GM23248 (cell line): ENCODE measurements around the gene ZNF469. TPM values are rescaled to one million over a fixed set of nuclear protein-coding genes. Genes with fewer than 3 reads are reported as not detected.

Experiments used
- DNase-seq: peaks from one replicate; pipeline ENCODE4 v3.0.0-alpha.2; 2015
- H2AFZ ChIP-seq: fragments of 200-600 bp; sonication (generic); 2 replicates; pipeline ENCODE4 v1.6.1; 2016; ENCODE audit warnings: antibody characterized with exemption
- H3F3A ChIP-seq: fragments of 200-600 bp; sonication (generic); 2 replicates; pipeline ENCODE4 v1.6.1; 2016; ENCODE audit warnings: mild to moderate bottlenecking, antibody characterized with exemption, mixed run types; ENCODE audit not compliant: insufficient read depth
- H3K27ac ChIP-seq: fragments of 200-600 bp; sonication (generic); 2 replicates; pipeline ENCODE4 v1.5.1; 2016; ENCODE audit warnings: mild to moderate bottlenecking
- H3K27me3 ChIP-seq: fragments of 200-600 bp; sonication (generic); replicated peaks from 2 replicates; pipeline ENCODE4 v1.6.1; 2016; ENCODE audit warnings: mild to moderate bottlenecking; ENCODE audit not compliant: insufficient read depth
- H3K36me3 ChIP-seq: fragments of 200-600 bp; sonication (generic); 2 replicates; pipeline ENCODE4 v1.6.1; 2016; ENCODE audit warnings: low read depth, mild to moderate bottlenecking
- H3K4me1 ChIP-seq: fragments of 200-600 bp; sonication (generic); 2 replicates; pipeline ENCODE4 v1.6.1; 2016; ENCODE audit warnings: mild to moderate bottlenecking; ENCODE audit not compliant: insufficient read depth
- H3K4me2 ChIP-seq: fragments of 200-600 bp; sonication (generic); one replicate; pipeline ENCODE4 v1.6.1; 2016; ENCODE audit warnings: mild to moderate bottlenecking; ENCODE audit not compliant: unreplicated experiment
- H3K4me3 ChIP-seq: fragments of 200-600 bp; sonication (generic); 2 replicates; pipeline ENCODE4 v1.5.1; 2016; ENCODE audit warnings: mild to moderate bottlenecking
- H3K79me2 ChIP-seq: fragments of 200-600 bp; sonication (generic); 2 replicates; pipeline ENCODE4 v1.6.1; 2016; ENCODE audit warnings: mild to moderate bottlenecking; ENCODE audit not compliant: insufficient read depth
- H3K9ac ChIP-seq: fragments of 200-600 bp; sonication (generic); 2 replicates; pipeline ENCODE4 v1.6.1; 2016; ENCODE audit warnings: mild to moderate bottlenecking
- H3K9me2 ChIP-seq: fragments of 200-600 bp; sonication (generic); 2 replicates; pipeline ENCODE4 v1.6.1; 2016; ENCODE audit warnings: mixed run types, mild to moderate bottlenecking, moderate library complexity; ENCODE audit not compliant: insufficient read depth
- H3K9me3 ChIP-seq: fragments of 200-600 bp; sonication (generic); one replicate; pipeline ENCODE4 v1.6.1; 2017; ENCODE audit warnings: low read depth
- H4K20me1 ChIP-seq: fragments of 200-600 bp; sonication (generic); 2 replicates; pipeline ENCODE4 v1.6.0; 2016; ENCODE audit not compliant: insufficient read depth
- EZH2 ChIP-seq: fragments of 200-600 bp; sonication (generic); IDR thresholded peaks from 2 replicates; pipeline ENCODE4 v1.6.1; 2018; ENCODE audit warnings: antibody characterized with exemption, mild to moderate bottlenecking; ENCODE audit not compliant: insufficient read depth, poor library complexity, severe bottlenecking
- EZH2phosphoT487 ChIP-seq: fragments of 200-600 bp; sonication (generic); IDR thresholded peaks from 2 replicates; pipeline ENCODE4 v1.6.1; 2018; ENCODE audit warnings: antibody characterized with exemption, moderate library complexity, mild to moderate bottlenecking, low read depth; ENCODE audit not compliant: insufficient read depth
- WGBS, 2 experiments: methylation state at CpG; one replicate each; pipeline ENCODE4 v1.1.6; 2015 to 2017; ENCODE audit warnings: low lambda C conversion rate in 2 of 2, low coverage in 1 of 2; ENCODE audit errors: missing lambda C conversion rate in 2 of 2; 5-methylcytosine and 5-hydroxymethylcytosine counted together
- in situ Hi-C: fragments of 300-500 bp; cut with MboI; formaldehyde crosslinking; loops from 2 replicates; pipeline ENCODE4 v1.15.0; 2020
- polyA plus RNA-seq: library from polyadenylated mRNA; unstranded; fragments of >200 nt; fragmentation: Nextera tagmentation; extraction: Ambion mirVana; gene quantifications from 2 replicates; pipeline ENCODE4 v1.2.1, GENCODE V29; 2016
- total RNA-seq: library from RNA; depleted of rRNA; stranded (reverse); fragments of >200 nt; shearing (Covaris generic); gene quantifications from 2 replicates; pipeline ENCODE4 v1.2.3, GENCODE V29; 2014

ZNF469 gene
- total and polyA plus RNA-seq, 2 experiments from 2014 or later, result 0.65 to 2.6 TPM

DNA sequence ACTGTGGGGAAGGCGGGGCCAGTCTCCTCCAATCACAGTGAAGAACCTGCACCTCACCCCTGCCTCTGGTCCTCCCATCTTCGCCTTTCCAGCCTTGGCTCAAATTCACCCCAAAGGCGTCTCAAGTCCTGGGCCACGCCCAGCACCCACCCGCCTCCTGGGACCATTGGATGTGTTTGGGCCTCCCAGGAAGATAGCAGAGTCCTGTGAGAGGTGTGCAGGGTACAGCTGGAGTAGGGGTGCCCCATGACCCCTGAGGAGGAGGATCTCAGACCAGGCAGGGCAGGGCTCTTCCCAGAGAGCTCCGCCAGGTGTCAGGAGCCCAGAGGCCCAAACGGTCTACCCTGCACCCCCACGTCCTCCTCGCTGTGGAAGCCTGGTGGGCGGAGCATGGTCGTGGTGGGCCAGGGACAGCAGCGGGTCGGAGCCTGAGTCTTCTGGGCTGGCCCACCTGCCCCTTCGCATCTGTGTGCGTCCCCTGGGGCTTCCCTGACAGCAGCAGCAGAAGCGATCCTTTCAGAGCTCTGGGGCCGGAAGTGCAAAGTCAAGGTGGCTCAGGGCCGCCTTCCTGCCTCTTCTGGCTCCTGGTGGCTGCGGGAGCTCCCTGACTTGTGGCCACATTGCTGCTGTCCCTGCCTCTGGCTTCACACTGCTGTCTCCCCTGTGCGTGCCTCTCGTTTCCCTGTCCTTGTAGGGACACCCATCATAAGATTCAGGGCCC lies 34.9 kb upstream of the ZNF469 start:
- H3K9me2 ChIP-seq, result no peaks in the 10 kb centered on the region
- no peaks in the 10 kb centered on the region for H3F3A ChIP-seq
- no peaks in the 10 kb centered on the region for H3K36me3 ChIP-seq
- no peak overlapping the region for H2AFZ ChIP-seq
- no peaks in the 10 kb centered on the region for H3K4me1 ChIP-seq
- H3K9me3 ChIP-seq, result no peaks in the 10 kb centered on the region
- H3K4me2 ChIP-seq, result no peak overlapping the region
- no peak overlapping the region for H3K4me3 ChIP-seq
- H3K27me3 ChIP-seq, result no peaks in the 10 kb centered on the region
- in situ Hi-C loops, result no loop called here
- no peaks in the 10 kb centered on the region for H3K79me2 ChIP-seq
- H3K27ac ChIP-seq, result no peak overlapping the region
- no peaks in the 10 kb centered on the region for H4K20me1 ChIP-seq
- 96 to 97% methylated on average over 21 of the region's 21 CpGs for WGBS, 2 experiments
- TF ChIP-seq EZH2phosphoT487 (no peak), EZH2 (no peak)
- DNase-seq, result no peak
- H3K9ac ChIP-seq, result no peak overlapping the region

DNA sequence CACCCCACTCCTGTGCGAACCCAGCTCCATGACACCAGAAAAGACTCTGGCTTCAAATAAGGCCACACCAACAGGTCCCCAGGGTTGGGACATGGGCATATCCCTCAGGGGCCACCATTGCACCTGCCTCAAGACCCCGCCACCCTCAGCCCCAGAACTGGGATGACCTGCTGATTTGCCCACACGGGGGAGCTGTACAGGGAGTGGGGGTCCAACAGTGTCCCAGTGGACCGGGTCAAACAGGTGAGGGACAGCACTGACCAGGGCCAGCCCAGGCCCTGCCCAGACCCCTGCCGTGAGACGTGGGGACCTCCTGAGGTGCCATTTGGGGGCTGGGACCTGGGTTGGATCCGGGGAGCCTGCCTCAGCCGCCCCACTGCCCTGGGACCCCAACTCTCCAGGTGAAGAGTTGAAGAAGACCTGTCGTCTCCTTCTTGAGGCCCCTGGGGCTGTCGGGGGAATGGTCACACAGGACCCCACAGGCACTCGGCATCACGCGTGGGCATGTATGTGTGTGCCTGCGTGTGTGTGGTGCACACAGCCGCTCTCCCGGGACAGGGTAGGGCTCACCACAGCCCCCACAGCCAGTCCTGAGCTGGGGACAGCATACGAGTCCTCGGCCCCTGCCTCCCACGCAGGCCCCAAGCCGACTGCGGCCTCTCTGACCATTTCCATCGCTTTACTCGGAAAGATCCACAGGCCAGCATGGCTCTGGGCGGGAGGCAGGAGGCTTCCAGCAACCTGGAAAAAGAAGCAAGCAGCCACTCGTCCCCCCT lies 34.2 kb upstream of the ZNF469 start:
- Histone ChIP-seq H3K27me3 (no peaks in the 10 kb centered on the region), H3K9ac (no peak overlapping the region), H4K20me1 (no peaks in the 10 kb centered on the region), H3K36me3 (no peaks in the 10 kb centered on the region), H3K27ac (no peak overlapping the region), H3K9me3 (no peaks in the 10 kb centered on the region), H3K4me3 (no peak overlapping the region), H3K9me2 (no peaks in the 10 kb centered on the region), H3K4me1 (no peaks in the 10 kb centered on the region), H3K4me2 (no peak overlapping the region), H3K79me2 (no peaks in the 10 kb centered on the region), H3F3A (no peaks in the 10 kb centered on the region), H2AFZ (no peak overlapping the region)
- in situ Hi-C loops, result no loop called here
- no peak for TF ChIP-seq EZH2phosphoT487
- no peak for TF ChIP-seq EZH2
- WGBS, 2 experiments, result 89 to 91% methylated on average over 24 to 25 of the region's 25 CpGs
- no peak for DNase-seq

DNA sequence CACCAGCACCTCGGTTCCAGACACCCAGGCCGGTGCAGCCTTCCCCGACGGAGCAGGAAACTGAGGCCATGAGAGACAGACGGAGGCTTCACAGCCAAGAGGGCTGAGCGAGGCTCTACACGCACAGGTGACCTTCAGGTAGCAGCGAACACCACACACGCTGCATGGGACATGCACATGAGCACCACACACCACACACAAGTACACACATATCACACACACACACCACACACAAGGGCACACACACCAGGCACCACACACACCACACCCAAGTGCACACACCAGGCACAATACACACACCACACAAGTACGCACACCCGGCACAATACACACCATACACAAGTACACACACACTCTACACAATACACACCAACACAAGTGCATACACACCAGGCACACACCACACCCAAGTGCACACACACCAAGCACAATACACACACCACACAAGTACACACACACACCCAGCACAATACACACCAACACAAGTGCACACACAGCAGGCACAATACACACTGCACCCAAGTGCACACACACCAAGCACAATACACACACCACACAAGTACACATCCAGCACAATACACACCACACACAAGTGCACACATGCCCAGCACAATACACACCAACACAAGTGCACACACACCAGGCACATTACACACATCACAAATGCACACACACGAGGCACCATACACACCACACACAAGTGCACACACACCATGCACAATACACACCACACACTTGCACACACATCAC lies 33.4 kb upstream of the ZNF469 start:
- Histone ChIP-seq H3K9me3 (no peaks in the 10 kb centered on the region), H3F3A (no peaks in the 10 kb centered on the region), H3K27ac (no peak overlapping the region), H3K4me1 (no peaks in the 10 kb centered on the region), H4K20me1 (no peaks in the 10 kb centered on the region), H3K27me3 (no peaks in the 10 kb centered on the region), H3K9ac (no peak overlapping the region), H3K9me2 (no peaks in the 10 kb centered on the region), H3K4me3 (no peak overlapping the region), H3K79me2 (no peaks in the 10 kb centered on the region), H3K4me2 (no peak overlapping the region), H3K36me3 (no peaks in the 10 kb centered on the region), H2AFZ (no peak overlapping the region)
- no peak for DNase-seq
- 75 to 82% methylated on average over 12 of the region's 12 CpGs for WGBS, 2 experiments
- in situ Hi-C loops, result no loop called here
- TF ChIP-seq EZH2 (no peak), EZH2phosphoT487 (no peak)

DNA sequence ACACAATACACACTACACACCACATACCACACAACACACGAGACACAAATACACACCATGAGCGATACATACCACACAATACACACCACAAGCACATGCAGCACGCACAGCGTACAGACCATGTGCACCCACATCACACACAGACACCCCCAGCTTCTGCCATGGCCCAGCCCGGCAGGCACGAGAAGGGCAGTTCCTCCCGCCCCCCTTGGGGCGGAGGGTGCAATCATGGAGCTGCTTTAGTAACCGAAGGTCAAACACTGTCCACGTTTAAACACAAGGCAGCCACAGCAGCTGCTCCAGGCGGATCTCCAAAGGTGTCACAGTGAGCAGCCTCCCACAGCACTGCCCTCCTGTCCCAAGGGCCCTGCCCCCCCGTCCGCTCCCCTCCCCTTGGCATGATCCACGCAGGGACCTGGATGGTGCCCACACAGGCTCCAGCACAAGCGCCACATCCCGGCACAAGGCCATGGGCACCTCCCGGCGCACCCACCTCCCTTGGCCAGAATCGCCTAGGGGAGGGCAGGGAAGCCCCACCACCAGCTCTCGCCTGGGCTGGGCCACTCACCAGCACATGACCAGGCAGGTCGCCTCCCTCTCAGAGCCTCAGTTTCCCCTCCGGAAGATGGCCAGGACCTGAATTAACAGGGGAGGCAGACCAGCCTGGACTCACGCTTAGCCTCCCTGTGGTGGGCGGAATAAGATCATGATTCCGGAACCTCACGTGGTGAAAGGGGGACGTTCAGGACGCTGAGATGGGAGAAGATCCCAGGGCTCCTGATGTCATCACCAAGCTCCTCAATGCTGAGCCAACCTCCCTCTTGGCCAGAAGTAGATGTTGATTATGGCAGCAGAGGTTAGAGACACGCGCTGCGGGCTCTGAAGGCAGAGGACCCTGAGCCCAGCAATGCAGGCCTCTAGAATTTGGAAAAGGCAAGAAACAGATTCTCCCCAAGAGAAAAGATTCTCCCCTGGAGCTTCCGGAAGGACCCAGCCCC lies 32.6 kb upstream of the ZNF469 start:
- 85 to 89% methylated on average over 30 to 32 of the region's 32 CpGs for WGBS, 2 experiments
- H2AFZ ChIP-seq, result no peak overlapping the region
- H4K20me1 ChIP-seq, result no peaks in the 10 kb centered on the region
- H3K9me3 ChIP-seq, result no peaks in the 10 kb centered on the region
- in situ Hi-C loops, result no loop called here
- no peaks in the 10 kb centered on the region for H3K4me1 ChIP-seq
- no peaks in the 10 kb centered on the region for H3K36me3 ChIP-seq
- H3K27ac ChIP-seq, result no peak overlapping the region
- H3K79me2 ChIP-seq, result no peaks in the 10 kb centered on the region
- DNase-seq, result no peak
- no peaks in the 10 kb centered on the region for H3F3A ChIP-seq
- H3K27me3 ChIP-seq, result no peaks in the 10 kb centered on the region
- H3K4me2 ChIP-seq, result no peak overlapping the region
- H3K4me3 ChIP-seq, result no peak overlapping the region
- no peaks in the 10 kb centered on the region for H3K9me2 ChIP-seq
- TF ChIP-seq EZH2phosphoT487, result no peak
- TF ChIP-seq EZH2, result no peak
- no peak overlapping the region for H3K9ac ChIP-seq
